Gastroesophageal sphincter (tissue), 3 donors: ENCODE results near the gene LMCD1.

Experiments used
- CTCF ChIP-seq, 4 experiments: fragments of 200-600 bp in 2 of 4; fragments of 450-650 bp in 2 of 4; sonication (generic) in 1 of 4; IDR thresholded peaks; one replicate each; pipeline ENCODE4 v1.5.1; 2017 to 2019; ENCODE audit warnings: antibody characterized with exemption in 4 of 4, mild to moderate bottlenecking in 2 of 4, moderate library complexity in 2 of 4
- POLR2AphosphoS5 ChIP-seq: sonication (generic); formaldehyde crosslinking; IDR thresholded peaks from one replicate; pipeline ENCODE4 v1.6.1; 2017; ENCODE audit warnings: antibody characterized with exemption

- no peak for TF ChIP-seq CTCF (IDR thresholded peaks at IDR 0.05)
- TF ChIP-seq POLR2AphosphoS5 = no peak
These were observed 40.7 kb upstream of the LMCD1 start for GRCh38 chr3:8460815-8461456.
